ENCODE results near the gene GABRG3. TPM values are rescaled to one million over a fixed set of nuclear protein-coding genes. Genes with fewer than 3 reads are reported as not detected.

GABRG3 gene
- total RNA-seq, 1 experiment from 2014 or later, result 0.15 TPM

GRCh38 chr15:27573805-27574485, 603.0 kb downstream of the GABRG3 start:
- Histone ChIP-seq H3K14ac (ENCODE audit: insufficient read depth, low read length) (no peak overlapping the region), H3K23me2 (ENCODE audit: insufficient read length, low read depth, low read length, poor library complexity, severe bottlenecking) (no peaks in the 10 kb centered on the region), H3K18ac (ENCODE audit: insufficient read length, low read depth, low read length) (no peak overlapping the region), H2BK5ac (ENCODE audit: insufficient read length, low read length) (no peak overlapping the region), H4K91ac (ENCODE audit: insufficient read length, low read depth, low read length) (no peak overlapping the region), H4K20me1 (ENCODE audit: control insufficient read depth, insufficient read depth, insufficient read length) (no peaks in the 10 kb centered on the region), H3K79me1 (ENCODE audit: insufficient read depth, low read depth, low read length, poor library complexity, severe bottlenecking) (no peaks in the 10 kb centered on the region), H3T11ph (ENCODE audit: low read length) (no peak overlapping the region), H3K4me2 (ENCODE audit: insufficient read depth, insufficient read length, low read length) (no peak overlapping the region), H3K4ac (ENCODE audit: low read depth, low read length) (no peak overlapping the region), H2BK20ac (ENCODE audit: low read depth, low read length, poor library complexity, severe bottlenecking) (no peak overlapping the region), H3K9ac (ENCODE audit: extremely low read depth, insufficient read length, low read length) (no peak overlapping the region), H2BK12ac (ENCODE audit: insufficient read length, low read depth, low read length) (no peak overlapping the region), H3K27me3 (ENCODE audit: insufficient read depth, low read length) (no peaks in the 10 kb centered on the region), H4K8ac (replicated peaks; ENCODE audit: insufficient read length, low read depth, low read length) (no peak overlapping the region), H3K27ac (ENCODE audit: insufficient read length, low read depth, low read length) (no peak overlapping the region), H3K4me1 (ENCODE audit: insufficient read depth, low read length) (no peaks in the 10 kb centered on the region), H3K56ac (ENCODE audit: insufficient read length, low read depth, low read length) (no peak overlapping the region), H2BK120ac (ENCODE audit: low read depth, low read length, poor library complexity, severe bottlenecking) (no peak overlapping the region), H4K5ac (ENCODE audit: insufficient read length, low read depth, low read length) (no peak overlapping the region), H2AFZ (ENCODE audit: low read length) (no peak overlapping the region), H3K79me2 (ENCODE audit: insufficient read depth, low read length) (no peaks in the 10 kb centered on the region), H2BK15ac (ENCODE audit: low read depth, low read length) (no peak overlapping the region), H3K23ac (ENCODE audit: insufficient read length, low read depth, low read length) (no peak overlapping the region), H2AK5ac (ENCODE audit: insufficient read length, low read length) (no peak overlapping the region), H3K9me3 (ENCODE audit: control insufficient read depth, low read depth, low read length) (no peaks in the 10 kb centered on the region)
- no peak overlapping the region for H3K4me3 Mint-ChIP-seq
- peak overlapping the region in 1 of 3 experiments; percentile 59; a peak in 1 of 7 replicates for H3K27ac Mint-ChIP-seq
- TF ChIP-seq CTCF (conservative IDR thresholded peaks at IDR 0.05), result no peak
- H3K4me1 Mint-ChIP-seq, result peaks cover 0 to 10% of the 10 kb centered on the region in 2 experiments; a peak in 2 of 4 replicates
- no peak for DNase-seq
- H3K9me3 Mint-ChIP-seq, result peaks cover 0 to 9% of the 10 kb centered on the region in 2 experiments; a peak in 1 of 5 replicates
- H3K36me3 Mint-ChIP-seq (ENCODE audit: insufficient read depth in 1 of 3, low read depth in 3 of 3), result no peaks in the 10 kb centered on the region; a peak in 1 of 7 replicates
- no CpG with 5 or more reads among the region's 26 CpGs for WGBS (ENCODE audit: extremely low coverage, insufficient read length, low lambda C conversion rate)
- peaks cover 3% of the 10 kb centered on the region; the same call in 1 of the 2 replicates for H3K27me3 Mint-ChIP-seq (ENCODE audit: low read depth)
